Glomerular endothelial cell (primary cell): ENCODE results near the gene ZNF682. TPM values are rescaled to one million over a fixed set of nuclear protein-coding genes. Genes with fewer than 3 reads are reported as not detected.
"Not testable (repeated sequence)": the region's sequence is repeated elsewhere in the genome, so short reads cannot be mapped to it uniquely, and the experiment has no call there.

Experiments used
- DNase-seq: peaks from one replicate; pipeline ENCODE4 v3.0.0-alpha.2; 2011; ENCODE audit warnings: low read depth, low spot score; ENCODE audit errors: extremely low read depth
- total RNA-seq: library from RNA; depleted of rRNA; stranded (reverse); fragments of >200 nt; gene quantifications from 2 replicates; pipeline ENCODE4 v1.2.3, GENCODE V29; 2015

The ZNF682 gene
- total RNA-seq, 1 donor from 2014 or later: 5.9 TPM

DNA sequence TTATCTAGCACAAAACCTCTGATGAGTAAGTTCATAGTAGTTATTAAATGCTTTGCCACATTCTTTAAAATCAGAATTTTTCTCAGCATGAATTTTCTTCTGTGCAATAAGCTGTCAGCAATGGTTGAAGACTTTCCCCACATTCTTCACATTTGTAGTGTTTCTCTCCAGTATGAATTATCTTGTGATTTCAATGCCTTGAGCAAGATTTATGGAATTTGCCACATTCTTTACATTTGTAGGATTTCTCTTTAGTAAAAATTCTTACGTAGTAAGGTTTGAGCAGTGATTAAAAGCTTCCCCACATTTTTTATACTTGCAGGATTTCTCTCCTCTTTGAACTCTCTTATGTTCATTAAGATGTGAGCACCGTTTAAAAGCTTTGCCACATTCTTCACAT, 33.6 kb downstream of the ZNF682 start:
- no peak for DNase-seq

DNA sequence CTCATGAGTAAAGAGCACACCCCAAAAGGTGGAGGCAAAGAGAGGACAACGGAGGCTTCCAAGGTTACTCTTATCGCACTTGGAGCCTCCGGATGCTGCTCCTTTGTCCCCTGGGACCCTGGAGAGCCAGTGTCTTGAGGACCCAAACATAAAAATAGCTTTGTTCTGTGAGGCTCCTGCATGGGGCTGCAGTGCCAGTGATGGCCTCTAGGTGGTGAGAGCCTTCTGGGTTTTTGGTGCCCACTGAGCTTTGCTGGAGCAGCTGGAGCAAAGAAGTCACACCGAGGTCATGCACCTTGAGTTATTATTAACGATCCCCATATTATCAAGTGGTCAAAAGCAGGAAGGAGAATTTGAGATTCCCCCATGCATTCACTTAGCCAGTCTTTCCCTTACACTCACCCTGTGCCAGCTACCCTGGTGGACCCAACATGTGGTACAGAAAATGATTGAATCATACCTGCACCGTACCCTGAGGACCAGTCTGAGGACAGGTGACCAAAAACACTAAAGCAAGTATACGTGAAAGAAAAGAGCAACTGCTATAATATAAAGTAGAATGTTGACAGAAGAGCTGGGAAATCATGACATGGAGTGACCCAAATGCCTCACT, 41.5 kb downstream of the ZNF682 start:
- DNase-seq: no peak

DNA sequence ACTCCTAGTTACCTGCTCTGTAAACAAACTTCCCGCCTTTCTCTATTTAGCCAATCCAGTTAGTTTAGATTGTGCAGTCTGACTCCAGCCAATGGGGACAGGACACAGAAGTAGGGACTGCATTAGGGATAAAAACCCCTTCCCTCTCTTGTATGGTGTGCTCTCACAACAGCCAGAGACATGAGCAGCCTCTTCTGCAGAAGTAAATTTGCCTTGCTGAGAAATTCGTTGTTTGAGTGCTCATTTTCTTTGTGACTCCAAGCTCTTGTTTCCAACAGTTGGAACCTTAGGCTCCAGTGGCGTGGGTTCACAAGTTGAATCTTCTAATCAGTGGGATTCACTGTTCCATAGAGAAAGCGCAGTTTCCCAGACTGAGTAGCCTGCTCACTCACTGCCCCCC, 72.4 kb downstream of the ZNF682 start:
- DNase-seq: no peak

DNA sequence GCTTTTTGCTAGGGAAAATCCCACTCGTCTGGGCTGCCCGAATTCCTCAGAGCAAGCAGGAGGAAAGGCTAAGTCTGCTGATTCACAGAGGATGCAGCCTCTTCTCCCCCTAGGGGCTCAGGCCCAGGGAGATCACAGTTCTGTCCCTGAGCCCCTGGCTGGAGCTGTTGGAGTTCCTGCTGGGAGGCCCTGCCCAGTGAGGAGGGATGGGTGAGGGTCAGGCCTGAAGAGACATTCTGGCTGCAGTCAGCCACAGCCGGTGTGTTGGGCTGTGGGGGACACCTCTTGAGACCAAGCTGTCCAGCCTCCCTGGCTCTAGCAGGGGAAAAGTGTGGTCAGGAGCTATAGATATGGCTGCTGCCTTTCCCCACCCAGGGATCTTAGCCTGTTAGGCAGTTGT, 73.2 kb downstream of the ZNF682 start:
- DNase-seq: not testable (repeated sequence)

DNA sequence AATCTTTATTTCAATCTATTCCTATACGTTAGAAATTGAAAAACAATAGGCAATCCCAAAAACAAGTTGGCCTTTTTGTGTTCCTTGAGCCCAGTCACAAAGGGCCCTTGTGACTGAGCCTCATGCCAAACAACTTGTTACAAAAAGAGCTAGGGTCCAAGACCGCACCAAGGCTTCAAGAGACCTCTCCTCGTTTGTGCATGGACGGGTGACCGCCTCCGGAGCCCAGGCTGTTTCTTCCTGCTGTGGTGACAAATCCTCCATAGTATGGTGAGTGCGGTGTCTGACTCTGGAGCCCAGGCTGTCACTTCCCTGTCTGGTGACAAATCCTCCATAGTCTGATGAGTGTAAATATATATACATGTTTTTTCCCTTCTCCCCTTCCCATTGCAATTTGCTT, 74.9 kb downstream of the ZNF682 start:
- DNase-seq: no peak

DNA sequence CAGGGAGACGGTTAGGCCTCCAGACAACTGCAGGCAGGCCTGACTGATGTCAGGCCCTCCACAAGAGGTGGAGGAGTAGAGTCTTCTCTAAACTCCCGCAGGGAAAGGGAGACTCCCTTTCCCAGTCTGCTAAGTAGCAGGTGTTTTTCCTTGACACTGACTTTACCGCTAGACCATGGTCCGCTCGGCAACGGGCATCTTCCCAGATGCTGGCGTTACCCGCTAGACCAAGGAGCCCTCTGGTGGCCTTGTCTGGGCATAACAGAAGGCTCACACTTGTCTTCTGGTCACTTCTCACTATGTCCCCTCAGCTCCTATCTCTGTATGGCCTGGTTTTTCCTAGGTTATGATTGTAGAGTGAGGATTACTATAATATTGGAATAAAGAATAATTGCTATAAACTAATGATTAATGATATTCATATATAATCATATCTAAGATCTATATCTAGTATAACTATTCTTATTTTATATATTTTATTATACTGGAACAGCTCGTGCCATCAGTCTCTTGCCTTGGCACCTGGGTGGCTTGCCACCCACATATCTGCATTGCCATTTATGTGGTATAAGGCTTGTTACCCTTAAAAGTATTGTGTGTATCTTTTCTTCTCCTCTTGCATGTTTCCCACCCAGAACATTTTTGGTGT, 80.0 kb downstream of the ZNF682 start:
- DNase-seq: peak; percentile 20

DNA sequence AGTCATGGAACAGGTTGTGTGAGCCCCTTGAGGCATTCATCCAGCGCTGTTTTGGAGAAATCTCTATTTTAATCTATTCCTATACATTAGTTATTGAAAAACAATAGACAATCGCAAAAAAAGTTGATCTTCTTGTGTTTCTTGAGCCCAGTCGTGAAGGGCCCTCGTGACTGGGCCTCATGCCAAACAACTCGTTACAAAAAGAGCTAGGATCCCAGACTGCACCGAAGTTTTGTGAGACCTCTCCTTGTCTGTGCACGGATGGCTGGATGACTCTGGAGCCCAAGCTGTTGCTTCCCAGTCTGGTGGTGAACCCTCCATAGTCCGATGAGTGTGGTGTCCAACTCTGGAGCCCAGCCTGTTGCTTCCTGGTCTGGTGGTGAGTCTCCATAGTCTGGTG, 81.5 kb downstream of the ZNF682 start:
- DNase-seq: not testable (repeated sequence)

DNA sequence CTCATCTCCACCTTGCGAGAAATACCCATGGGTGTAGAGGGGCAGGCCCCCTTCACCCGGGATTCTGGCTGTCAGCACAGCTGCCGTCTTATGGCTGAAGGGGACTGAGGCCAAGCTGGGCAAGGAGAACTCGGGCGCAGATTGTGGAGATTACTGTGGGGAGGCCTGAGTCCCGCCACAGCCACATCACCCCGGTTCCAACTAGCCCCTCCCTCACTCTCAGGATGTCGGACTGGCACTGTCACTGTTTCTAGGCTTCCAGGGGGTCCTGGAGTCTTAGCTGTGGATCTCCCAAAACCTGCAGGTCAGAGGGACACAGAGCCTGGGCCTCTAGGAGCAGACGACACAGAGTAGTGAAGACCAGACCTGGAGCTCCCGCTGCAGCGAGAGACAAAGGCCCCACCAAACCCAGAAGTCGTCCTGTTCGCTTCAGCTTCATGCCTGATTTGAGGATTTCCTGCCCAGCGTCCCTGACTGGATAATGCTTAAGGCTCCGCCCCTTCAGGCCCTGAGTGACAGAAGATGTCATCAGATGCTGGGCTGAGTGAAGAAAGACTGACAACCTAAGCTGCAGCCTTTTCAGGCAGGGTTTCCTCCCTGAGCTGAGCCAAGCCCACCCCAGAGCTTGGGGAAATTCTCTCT, 82.8 kb downstream of the ZNF682 start:
- no peak for DNase-seq

DNA sequence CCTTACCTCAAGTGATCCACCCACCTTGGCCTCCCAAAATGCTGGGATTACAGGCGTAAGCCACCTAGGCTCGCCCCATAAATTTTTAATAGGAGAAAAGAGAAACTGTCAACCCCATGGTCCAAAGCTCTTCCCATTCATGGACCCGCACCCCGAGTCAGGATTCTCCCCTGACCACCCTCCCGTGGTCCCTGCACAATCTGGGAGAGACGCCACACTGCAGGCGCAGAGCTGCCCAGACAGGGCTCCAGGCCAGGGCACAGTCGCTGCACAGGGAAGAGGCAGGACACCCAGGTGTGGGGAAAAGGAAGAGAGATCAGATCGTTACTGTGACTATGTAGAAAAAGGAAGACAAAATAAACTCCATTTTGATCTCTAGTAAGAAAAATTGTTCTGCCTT, 84.1 kb downstream of the ZNF682 start:
- DNase-seq: no peak

Other genes starting within 250 kb of the ZNF682 start
- gene ZNF506, start 217.8 kb downstream of the ZNF682 start, total RNA-seq: 17.0 and 22.2 TPM in 2 replicates
- gene ZNF253, start 173.6 kb downstream of the ZNF682 start, total RNA-seq: 6.7 and 8.3 TPM in 2 replicates
- gene ZNF93, start 138.6 kb downstream of the ZNF682 start, total RNA-seq: 9.2 and 17.7 TPM in 2 replicates
- gene ZNF90, start 38.5 kb upstream of the ZNF682 start, total RNA-seq: 0.87 and 1.8 TPM in 2 replicates
- gene ZNF486, start 127.7 kb upstream of the ZNF682 start, total RNA-seq: 4.7 and 5.8 TPM in 2 replicates